DOHH2 (cell line): ENCODE results near the gene RPRD1A.

Experiments
- CTCF ChIP-seq: fragments of 200-600 bp; sonication (generic); IDR thresholded peaks from one replicate; pipeline ENCODE4 v1.5.1; 2014; ENCODE audit warnings: antibody characterized with exemption, mild to moderate bottlenecking, low read depth, low read length; ENCODE audit not compliant: poor library complexity, severe bottlenecking
- EZH2phosphoT487 ChIP-seq: fragments of 200-600 bp; sonication (generic); IDR thresholded peaks from 2 replicates; pipeline ENCODE4 v1.6.1; 2017; ENCODE audit warnings: borderline replicate concordance, mild to moderate bottlenecking, antibody characterized with exemption, low read length, moderate library complexity, mixed read lengths

GRCh38 chr18:36041146-36041545 lies 26.2 kb downstream of the RPRD1A start:
- TF ChIP-seq CTCF: no peak
- no peak for TF ChIP-seq EZH2phosphoT487
